Measurements from ENCODE around the gene CASZ1.

Gene CASZ1

DNA sequence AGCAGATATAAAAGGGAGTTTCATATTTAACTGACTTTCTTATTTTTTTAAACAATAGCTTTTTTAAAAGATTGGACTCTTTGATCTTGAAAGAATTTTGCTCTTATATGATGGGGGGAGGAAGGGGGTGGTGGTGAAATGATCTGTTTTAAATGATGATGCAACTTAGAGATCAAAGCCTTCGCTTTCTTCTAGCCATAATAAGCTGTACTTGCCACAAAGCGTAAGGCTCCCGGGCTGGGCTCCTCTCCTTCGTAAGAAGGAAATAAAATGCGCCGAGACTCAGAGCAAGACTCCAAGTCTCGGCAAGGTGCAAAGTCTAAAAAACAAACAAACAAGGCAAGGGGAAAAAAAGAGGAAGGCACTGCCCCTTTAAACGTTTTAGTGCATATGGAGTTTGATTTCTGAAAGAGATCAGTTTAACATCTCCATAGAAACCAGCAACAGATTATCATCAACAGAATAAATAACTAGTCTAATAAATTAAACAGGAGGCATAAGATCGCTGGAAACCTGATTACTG lies 3.3 kb downstream of the CASZ1 start:
- no peak for DNase-seq (ENCODE audit: low read depth)

GRCh38 chr1:10791105-10791951 lies 5.1 kb downstream of the CASZ1 start:
- no peak for DNase-seq (ENCODE audit: low read depth)

- no peak for DNase-seq (ENCODE audit: low read depth)
Measured at GRCh38 chr1:10789803-10790702, 6.4 kb downstream of the CASZ1 start.

DNA sequence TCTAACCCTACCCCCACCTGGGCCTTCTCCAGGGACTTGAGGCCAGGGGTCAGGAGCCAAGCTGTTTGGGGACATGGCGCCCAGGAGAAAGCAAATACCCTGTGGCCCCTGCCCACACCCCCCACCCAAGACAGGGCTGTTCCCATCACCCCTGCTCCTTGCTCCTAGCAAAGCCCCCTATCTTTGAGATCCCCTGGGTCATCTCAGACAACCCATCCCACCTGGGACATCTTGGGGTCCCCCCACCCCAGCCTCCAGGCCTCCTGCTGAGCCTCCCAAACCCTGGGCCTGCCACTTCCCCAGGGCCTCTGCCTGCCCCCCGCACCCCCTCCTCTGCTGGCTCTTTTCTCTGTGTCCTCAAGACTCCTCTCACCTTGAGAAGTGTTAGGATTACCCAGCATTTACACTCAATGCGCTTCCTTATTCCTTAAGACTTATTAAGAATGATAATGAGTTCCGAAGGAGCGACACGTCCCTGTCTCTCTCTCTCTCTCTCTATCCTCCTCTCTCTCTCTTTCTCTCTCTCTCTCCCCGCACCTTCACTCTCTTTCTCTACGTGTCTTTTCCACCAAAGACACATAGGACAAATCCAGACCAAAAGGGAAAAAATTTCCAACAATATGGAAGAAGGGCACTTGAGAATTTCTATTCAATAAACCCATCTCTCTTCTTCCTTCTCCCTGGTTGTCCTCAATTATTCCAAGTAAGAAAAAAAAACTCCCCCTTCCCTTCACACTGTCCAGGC lies 7.2 kb downstream of the CASZ1 start:
- no peak for DNase-seq (ENCODE audit: low read depth)

GRCh38 chr1:10788592-10789006 lies 7.8 kb downstream of the CASZ1 start:
- DNase-seq (ENCODE audit: low read depth), result no peak

DNA sequence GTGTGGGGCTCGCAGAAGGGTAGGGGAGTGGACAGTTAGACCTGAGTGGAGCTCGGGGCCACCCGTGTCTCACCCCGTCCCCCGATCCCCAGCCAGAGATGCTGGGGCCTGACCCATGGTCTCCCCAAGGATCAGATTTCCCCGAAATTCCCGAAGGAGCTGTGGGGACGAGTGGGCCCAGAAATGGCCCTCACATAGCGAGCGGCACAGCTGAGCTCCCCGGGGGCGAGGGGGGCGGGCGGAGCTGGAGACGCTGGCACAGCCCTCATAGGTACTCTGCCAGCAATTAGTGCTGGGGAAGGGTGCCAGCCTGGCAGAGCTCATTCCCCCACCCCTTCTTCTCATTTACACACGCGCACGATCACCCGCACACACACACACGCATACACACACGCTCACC lies 9.2 kb downstream of the CASZ1 start:
- no peak for DNase-seq (ENCODE audit: low read depth)

DNA sequence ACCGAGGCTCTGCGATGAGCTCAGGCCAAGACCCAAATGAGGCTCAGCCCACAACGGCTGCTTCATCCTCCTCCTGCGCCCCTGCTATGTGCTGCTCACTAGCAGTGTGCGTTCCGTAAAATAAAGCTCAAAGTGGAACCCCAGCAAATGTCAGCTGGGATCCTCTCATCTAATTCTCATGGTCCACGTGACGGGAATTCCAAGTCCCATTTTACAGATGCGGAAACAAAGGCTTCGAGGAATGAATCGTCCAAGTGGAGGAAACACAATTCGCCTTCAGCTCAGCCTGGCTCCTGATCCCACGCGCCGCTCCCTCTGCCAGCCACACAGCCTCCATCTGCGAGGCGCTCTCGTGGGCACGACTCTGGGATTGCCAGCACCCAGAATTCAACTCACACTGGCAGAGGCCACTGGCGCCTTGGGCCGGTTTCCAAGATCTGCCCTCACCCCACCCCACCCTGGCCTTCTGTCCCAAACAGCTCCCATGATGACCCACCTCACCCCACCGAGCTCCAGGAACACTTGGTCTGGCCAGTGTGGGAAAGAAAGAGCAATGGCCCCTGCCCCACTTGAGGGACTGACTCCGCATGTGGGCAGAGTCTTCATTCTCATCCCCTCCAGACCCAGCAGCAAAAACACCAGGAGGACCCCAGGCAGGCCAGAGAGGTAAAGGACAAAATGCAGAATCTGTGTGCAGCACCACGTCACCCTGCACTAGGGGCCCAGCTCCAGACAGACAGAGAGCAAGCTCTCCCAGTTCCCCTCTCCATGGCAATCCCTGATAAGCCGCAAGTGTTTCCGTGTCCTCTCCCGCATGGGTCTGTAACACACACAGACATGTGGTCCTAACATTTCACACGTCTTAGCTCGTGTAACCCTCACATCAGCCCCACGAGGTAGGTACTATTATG lies 10.5 kb downstream of the CASZ1 start:
- DNase-seq (ENCODE audit: low read depth), result no peak

- DNase-seq (ENCODE audit: low read depth), result no peak
Measured at GRCh38 chr1:10784998-10785727, 11.3 kb downstream of the CASZ1 start.

DNA sequence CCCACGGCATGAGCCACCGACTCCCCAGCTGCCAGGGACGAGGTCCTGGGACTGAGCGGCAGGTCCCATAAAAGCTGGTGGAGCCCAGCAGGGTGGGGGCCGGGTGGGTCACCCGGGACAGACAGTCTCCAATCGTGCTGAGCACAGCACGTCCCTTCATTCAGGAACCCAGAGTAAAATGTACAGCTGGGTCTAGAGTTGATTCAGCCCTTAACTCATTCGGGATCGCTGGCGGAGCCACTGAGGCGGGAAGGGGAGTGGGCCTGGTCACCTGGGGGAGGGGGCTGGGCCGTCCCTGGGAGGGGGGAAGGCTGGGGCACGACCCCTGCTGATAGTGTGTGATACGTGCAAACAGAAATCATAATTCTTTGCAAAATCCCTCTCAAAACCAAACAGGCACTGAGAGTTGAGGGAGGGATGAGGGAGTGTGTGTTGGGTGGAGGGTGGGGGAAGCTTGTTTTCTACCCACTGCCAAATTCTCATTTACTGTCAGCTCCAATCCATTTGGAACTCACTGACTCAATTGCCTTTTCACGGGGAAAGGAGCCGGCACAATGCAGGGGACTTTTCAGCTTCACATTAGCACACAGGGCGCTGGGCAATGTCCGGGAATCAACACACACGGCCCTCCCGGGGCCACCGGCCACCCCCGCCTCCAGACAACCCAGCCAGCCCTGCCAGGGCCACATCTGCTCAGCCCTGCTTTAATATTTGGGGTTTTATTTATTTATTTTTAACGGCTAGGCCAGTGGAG lies 13.8 kb downstream of the CASZ1 start:
- DNase-seq (ENCODE audit: low read depth), result no peak

GRCh38 chr1:10781137-10781536 lies 15.3 kb downstream of the CASZ1 start:
- no peak for DNase-seq (ENCODE audit: low read depth)

- no peak for DNase-seq (ENCODE audit: low read depth)
Measured at GRCh38 chr1:10779841-10780240, 16.6 kb downstream of the CASZ1 start.

- no peak for DNase-seq (ENCODE audit: low read depth)
Measured at GRCh38 chr1:10779201-10779600, 17.2 kb downstream of the CASZ1 start.

- DNase-seq (ENCODE audit: low read depth), result no peak
Measured at GRCh38 chr1:10778640-10779039, 17.8 kb downstream of the CASZ1 start.

- DNase-seq (ENCODE audit: low read depth), result no peak
Measured at GRCh38 chr1:10777749-10778574, 18.5 kb downstream of the CASZ1 start.

- no peak for DNase-seq (ENCODE audit: low read depth)
Measured at GRCh38 chr1:10776190-10776905, 20.1 kb downstream of the CASZ1 start.

DNA sequence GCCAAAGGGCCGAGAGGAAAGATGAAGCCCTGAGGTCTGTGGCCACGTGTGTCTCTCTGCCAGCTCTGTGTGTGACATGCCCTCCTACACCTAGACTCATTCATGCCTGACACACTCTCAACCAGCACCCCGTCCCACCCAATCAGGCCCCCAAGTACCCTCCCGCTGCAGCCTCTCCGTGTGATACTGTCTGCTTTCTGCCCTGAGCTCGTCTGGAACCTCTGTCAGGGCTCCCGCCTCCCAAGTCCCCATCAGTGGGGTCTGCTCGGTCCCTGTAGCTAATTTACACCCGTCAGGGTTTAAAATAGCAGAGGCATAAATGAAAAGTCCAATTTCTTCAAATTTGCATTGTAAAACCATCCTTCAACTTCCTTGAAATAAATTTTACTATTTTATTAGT lies 20.7 kb downstream of the CASZ1 start:
- no peak for DNase-seq (ENCODE audit: low read depth)

DNA sequence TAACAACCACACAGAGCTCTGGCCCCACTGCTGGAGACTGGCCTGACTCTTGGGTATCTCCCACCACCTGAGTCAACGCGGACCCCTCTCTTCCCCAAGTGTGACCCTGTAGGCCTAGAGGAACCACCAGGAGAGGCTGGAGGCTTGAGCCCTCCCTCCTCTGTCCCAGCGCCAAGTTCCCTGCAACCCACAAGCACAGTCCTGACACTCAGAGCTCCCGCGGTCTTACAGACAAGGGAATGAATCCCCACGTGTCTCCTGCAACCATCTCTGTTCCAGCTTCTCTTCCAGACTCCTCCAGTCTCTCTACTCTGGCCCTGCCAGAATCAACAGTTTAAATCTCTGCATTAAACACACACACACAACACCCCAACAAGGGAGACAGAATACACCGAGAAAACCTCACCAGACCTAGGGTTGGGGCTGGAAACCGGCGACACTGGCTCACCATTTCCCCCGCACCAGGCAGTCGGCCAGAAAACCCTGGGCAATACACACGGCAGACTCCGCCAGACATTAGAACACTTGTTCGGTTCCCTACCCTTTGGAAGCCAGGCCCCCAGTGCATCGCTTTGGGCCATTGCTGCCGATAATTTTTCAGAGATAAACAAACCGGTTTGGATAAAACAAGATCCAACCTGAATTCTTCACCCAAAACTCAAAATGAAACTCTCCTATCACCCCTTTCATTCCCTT lies 21.7 kb downstream of the CASZ1 start:
- no peak for DNase-seq (ENCODE audit: low read depth)

All from stimulated activated CD4-positive, alpha-beta T cell treated with anti-CD3 and anti-CD28 coated beads, Interleukin-2, amount 100 ng/mL, for 4 hours (primary cell).